ENCODE measurements around the gene WDR82. TPM values are rescaled to one million over a fixed set of nuclear protein-coding genes. Genes with fewer than 3 reads are reported as not detected.

Gene WDR82
- total and polyA plus RNA-seq, 2 experiments from 2014 or later = 25.2 to 71.8 TPM

DNA sequence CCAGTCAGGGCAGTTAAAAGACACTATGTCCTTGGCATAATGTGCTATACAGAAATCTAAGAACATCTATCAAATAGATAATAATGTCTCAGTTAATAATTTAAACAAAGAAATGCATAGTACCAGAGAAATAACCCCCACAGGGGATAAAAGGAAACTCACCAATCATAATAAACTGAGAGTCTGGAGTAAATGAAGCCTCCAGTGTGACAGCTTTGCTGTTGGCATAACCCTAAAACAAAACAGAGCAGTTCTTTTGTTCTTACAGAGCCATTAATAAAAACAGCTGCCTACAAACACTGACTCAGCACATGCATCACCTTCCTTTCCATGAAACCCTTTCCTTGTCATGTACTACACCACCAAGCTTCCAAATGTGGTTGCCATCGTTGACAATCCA lies 19.4 kb downstream of the WDR82 start:
- H3K4me1 ChIP-seq (ENCODE audit: insufficient read depth) = no peaks in the 10 kb centered on the region
- no peak overlapping the region for H3K4me2 ChIP-seq
- peaks cover 16% of the 10 kb centered on the region; the same call in 1 of the 2 replicates for H3F3A ChIP-seq (replicated peaks; ENCODE audit: low read depth)
- no peak overlapping the region for H2AFZ ChIP-seq
- H4K20me1 ChIP-seq (replicated peaks; ENCODE audit: insufficient read depth) = peaks cover 44% of the 10 kb centered on the region
- H3K36me3 ChIP-seq (ENCODE audit: insufficient read depth) = peaks cover 88% of the 10 kb centered on the region
- no peaks in the 10 kb centered on the region for H3K27me3 ChIP-seq (ENCODE audit: insufficient read depth)
- Mint-ChIP-seq H3K27me3 (ENCODE audit: insufficient read depth, low read depth, poor library complexity) (peaks cover 1% of the 10 kb centered on the region), H3K27ac (no peak overlapping the region), H3K4me3 (no peak overlapping the region), H3K4me1 (no peaks in the 10 kb centered on the region), H3K36me3 (ENCODE audit: low read depth) (peaks cover 98% of the 10 kb centered on the region), H3K9me3 (no peaks in the 10 kb centered on the region)
- no peak for DNase-seq (ENCODE audit: low spot score)
- no peak for ATAC-seq
- no peak overlapping the region for H3K4me3 ChIP-seq
- peaks cover 38% of the 10 kb centered on the region for H3K79me2 ChIP-seq (replicated peaks; ENCODE audit: insufficient read depth)
- H3K9me2 ChIP-seq (ENCODE audit: insufficient read depth) = no peaks in the 10 kb centered on the region
- TF ChIP-seq, protein P1, sequence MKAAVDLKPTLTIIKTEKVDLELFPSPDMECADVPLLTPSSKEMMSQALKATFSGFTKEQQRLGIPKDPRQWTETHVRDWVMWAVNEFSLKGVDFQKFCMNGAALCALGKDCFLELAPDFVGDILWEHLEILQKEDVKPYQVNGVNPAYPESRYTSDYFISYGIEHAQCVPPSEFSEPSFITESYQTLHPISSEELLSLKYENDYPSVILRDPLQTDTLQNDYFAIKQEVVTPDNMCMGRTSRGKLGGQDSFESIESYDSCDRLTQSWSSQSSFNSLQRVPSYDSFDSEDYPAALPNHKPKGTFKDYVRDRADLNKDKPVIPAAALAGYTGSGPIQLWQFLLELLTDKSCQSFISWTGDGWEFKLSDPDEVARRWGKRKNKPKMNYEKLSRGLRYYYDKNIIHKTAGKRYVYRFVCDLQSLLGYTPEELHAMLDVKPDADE (IDR thresholded peaks at IDR 0.05) = no peak
- TF ChIP-seq ZNF114 (CRISPR knock-in tag; IDR thresholded peaks at IDR 0.05) (no peak), CREB1 (CRISPR knock-in tag; IDR thresholded peaks at IDR 0.05; ENCODE audit: low read depth) (no peak), STAT1 (IDR thresholded peaks at IDR 0.05; ENCODE audit: unreplicated experiment) (no peak), NANOG (IDR thresholded peaks at IDR 0.05; ENCODE audit: borderline replicate concordance) (no peak), EZH2phosphoT487 (IDR thresholded peaks at IDR 0.05; ENCODE audit: unreplicated experiment) (no peak), ZNF331 (CRISPR knock-in tag; IDR thresholded peaks at IDR 0.05; ENCODE audit: low read depth) (no peak), EZH2 (IDR thresholded peaks at IDR 0.05; ENCODE audit: low read depth, unreplicated experiment) (no peak)
- TF ChIP-seq, protein P2, sequence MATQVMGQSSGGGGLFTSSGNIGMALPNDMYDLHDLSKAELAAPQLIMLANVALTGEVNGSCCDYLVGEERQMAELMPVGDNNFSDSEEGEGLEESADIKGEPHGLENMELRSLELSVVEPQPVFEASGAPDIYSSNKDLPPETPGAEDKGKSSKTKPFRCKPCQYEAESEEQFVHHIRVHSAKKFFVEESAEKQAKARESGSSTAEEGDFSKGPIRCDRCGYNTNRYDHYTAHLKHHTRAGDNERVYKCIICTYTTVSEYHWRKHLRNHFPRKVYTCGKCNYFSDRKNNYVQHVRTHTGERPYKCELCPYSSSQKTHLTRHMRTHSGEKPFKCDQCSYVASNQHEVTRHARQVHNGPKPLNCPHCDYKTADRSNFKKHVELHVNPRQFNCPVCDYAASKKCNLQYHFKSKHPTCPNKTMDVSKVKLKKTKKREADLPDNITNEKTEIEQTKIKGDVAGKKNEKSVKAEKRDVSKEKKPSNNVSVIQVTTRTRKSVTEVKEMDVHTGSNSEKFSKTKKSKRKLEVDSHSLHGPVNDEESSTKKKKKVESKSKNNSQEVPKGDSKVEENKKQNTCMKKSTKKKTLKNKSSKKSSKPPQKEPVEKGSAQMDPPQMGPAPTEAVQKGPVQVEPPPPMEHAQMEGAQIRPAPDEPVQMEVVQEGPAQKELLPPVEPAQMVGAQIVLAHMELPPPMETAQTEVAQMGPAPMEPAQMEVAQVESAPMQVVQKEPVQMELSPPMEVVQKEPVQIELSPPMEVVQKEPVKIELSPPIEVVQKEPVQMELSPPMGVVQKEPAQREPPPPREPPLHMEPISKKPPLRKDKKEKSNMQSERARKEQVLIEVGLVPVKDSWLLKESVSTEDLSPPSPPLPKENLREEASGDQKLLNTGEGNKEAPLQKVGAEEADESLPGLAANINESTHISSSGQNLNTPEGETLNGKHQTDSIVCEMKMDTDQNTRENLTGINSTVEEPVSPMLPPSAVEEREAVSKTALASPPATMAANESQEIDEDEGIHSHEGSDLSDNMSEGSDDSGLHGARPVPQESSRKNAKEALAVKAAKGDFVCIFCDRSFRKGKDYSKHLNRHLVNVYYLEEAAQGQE (IDR thresholded peaks at IDR 0.05; ENCODE audit: unreplicated experiment) = no peak
- TF ChIP-seq, protein P3, sequence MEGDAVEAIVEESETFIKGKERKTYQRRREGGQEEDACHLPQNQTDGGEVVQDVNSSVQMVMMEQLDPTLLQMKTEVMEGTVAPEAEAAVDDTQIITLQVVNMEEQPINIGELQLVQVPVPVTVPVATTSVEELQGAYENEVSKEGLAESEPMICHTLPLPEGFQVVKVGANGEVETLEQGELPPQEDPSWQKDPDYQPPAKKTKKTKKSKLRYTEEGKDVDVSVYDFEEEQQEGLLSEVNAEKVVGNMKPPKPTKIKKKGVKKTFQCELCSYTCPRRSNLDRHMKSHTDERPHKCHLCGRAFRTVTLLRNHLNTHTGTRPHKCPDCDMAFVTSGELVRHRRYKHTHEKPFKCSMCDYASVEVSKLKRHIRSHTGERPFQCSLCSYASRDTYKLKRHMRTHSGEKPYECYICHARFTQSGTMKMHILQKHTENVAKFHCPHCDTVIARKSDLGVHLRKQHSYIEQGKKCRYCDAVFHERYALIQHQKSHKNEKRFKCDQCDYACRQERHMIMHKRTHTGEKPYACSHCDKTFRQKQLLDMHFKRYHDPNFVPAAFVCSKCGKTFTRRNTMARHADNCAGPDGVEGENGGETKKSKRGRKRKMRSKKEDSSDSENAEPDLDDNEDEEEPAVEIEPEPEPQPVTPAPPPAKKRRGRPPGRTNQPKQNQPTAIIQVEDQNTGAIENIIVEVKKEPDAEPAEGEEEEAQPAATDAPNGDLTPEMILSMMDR (conservative IDR thresholded peaks at IDR 0.05; ENCODE audit: low read depth in 2 of 2) = no peak
- H3K27ac ChIP-seq (ENCODE audit: low read depth) = no peak overlapping the region

Measured in GM23338 (cell line).